GM19463 (cell line): ENCODE results near the gene LCK.

Experiments
- ATAC-seq: cut with Tn5 transposase; IDR thresholded peaks from one replicate; pipeline ENCODE4 v1.9.1; 2021; ENCODE audit warnings: mild to moderate bottlenecking, moderate library complexity; ENCODE audit not compliant: unreplicated experiment

The LCK gene

DNA sequence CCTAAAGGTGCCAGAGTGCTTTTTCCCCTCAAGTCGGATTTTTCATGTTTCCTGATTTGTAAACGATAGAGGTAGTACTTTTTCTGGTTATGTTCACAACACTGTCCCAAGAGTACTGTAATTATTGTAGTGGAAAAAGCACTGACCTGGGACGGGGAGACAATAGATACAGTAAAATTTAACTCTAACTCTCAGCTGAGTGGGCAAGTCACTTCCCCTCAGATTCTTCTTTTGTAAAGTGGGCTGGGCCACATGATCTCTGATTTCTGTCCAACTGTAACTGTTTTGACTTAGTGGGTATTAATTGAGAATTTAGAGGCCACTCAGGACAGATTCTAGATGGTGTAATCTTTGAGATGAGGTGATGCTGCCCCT, 65.8 kb downstream of the LCK start:
- ATAC-seq, result no peak

DNA sequence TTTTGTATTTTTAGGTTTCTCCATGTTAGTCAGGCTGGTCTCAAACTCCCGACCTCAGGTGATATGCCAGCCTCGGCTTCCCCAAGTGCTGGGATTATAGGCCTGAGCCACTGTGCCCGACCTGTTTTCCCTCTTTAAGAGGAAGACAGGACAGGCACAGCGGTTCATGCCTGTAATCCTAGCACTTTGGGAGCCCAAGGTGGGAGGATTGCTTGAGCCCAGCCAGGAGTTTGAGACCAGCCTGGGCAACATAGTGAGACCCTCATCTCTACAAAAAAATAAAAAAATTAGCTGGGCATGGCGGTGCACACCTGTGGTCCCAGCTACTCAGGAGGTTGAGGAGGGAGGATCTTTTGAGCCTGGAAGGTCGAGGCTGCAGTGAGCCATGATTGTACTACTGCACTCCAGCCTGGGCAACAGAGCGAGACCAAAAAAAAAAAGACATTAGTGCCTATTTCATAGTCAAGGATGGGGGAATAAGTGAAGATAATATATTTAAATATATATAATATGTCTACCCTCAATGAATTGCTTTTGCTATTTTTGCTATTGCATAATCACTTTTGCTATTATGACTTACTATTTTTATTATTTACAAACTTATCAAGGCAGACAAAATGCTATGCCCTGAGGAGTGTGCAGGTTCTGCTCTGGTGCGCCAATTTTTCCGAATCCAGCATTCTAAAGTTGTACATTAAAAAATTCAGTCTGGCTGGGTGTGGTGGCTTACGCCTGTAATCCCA, 67.2 kb downstream of the LCK start:
- ATAC-seq, result no peak

GRCh38 chr1:32321712-32322291, 70.7 kb downstream of the LCK start:
- no peak for ATAC-seq

DNA sequence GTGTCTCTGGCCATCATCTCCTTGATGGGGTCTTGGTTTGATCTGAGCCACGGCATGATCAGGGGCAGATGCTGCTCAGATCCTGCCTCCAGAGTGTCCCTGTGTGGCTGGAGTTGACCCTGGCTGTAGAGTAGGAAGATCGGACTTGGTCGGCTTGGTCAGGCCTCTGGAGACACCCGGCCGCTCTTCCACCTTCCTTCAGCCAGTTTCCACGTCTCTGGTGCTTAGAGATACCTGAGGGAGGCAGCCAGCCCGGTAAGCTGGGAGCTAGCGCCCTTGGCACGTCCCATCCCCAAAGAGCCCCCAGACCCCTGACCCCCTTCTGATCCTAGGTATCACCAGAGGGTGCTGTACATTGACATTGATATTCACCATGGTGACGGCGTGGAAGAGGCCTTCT, 76.1 kb downstream of the LCK start:
- ATAC-seq, result no peak

- no peak for ATAC-seq
These were observed 78.9 kb downstream of the LCK start for GRCh38 chr1:32329931-32330466.

DNA sequence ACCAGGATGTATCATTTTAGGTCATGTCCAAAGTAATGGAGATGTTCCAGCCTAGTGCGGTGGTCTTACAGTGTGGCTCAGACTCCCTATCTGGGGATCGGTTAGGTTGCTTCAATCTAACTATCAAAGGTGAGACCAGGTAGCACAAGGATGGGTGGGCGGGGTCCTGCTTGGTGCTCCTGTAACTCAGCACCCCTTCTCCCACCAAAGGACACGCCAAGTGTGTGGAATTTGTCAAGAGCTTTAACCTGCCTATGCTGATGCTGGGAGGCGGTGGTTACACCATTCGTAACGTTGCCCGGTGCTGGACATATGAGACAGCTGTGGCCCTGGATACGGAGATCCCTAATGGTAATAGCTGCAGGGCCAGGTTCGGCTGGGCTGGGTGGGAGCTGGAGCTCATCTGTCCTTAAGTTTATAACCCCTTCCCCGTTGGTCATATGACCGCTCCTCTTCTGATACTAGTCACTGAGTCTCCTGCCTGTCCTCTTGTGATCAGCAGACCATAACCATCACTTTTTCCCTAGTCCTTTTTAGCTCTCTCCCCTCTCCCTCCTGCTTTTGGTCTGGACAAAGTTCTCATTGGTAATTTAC, 79.6 kb downstream of the LCK start:
- no peak for ATAC-seq

GRCh38 chr1:32331549-32331948, 80.5 kb downstream of the LCK start:
- ATAC-seq, result no peak

DNA sequence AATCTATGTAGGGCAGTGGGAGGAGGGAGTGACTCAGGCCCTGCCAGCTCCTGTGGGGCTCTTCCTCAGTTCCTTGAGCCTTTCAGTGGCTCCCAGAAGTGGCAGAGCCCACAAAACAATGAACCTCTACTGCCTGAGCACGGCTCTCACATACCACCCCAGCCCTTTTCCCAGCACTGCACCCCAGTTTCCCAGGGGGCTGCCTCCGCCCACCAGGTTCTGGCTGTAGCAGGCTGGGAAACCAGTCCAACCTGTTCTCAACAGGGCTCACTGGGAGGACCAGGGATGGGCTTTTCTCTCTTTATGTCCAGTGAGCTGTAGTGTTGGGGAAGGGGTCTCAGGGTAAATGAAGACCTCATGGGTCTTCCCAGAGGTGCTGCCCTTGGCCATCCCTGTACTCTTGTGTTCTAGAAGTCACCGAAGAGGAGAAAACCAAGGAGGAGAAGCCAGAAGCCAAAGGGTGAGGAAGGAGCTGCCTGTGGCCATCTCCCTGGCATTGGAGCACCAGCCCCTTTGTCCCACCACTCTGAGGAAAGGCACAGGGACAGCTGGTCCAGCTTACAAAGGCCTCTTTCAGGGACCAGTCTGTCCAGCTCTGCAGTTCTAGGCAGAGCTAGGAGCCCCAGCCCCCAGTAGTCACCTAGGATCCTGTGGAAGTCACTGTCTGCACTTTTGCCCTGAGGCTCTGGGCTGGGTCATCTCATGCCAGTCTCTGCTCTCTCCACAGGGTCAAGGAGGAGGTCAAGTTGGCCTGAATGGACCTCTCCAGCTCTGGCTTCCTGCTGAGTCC, 81.4 kb downstream of the LCK start:
- ATAC-seq, result no peak

DNA sequence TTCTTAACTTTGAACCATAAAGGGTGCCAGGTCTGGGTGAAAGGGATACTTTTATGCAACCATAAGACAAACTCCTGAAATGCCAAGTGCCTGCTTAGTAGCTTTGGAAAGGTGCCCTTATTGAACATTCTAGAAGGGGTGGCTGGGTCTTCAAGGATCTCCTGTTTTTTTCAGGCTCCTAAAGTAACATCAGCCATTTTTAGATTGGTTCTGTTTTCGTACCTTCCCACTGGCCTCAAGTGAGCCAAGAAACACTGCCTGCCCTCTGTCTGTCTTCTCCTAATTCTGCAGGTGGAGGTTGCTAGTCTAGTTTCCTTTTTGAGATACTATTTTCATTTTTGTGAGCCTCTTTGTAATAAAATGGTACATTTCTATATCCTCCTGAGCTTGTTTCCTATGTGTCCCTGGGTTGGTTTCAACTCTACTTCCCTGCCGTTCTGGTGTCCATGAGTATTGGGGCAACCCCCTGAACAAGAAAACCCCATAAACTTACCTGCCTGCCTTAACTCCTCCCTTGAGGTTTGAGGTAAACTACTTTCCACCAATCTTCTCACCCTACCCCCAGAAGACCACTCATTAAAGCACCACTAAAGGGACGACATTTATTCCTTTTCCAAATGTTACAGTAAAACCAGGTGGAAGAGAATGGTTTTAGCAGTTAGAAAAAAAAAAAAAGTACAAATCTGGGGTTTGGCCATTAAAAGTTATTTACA, 82.3 kb downstream of the LCK start:
- ATAC-seq, result no peak

DNA sequence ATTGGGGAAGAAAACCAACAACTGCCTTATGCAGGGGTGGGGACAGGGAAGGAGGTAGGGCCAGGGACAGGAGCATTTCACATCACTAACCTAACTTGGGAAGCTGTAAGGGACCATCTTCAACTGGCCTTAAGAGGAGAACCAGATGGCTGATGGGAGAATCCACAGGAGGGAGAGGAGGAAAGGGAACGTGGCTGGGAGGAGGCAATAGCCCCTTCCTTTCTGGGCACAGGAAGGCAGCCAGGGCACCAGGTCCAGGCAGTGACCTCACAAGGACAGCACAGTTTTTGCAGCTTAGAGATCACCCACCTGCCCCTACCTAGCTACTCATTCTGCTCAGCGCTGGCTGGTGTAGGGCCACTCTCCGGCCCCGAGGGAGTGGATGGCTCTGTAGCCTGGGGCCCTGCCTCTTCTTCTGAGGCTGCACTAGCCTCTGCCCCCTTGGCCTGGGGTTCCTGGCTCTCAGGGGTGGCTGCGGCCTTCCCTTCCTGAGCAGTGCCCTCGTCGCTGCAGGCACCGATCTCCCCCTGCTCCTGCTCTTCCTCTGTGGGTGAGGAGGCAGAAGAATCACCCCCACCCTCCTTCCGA, 83.3 kb downstream of the LCK start:
- ATAC-seq, result no peak

- ATAC-seq, result no peak
These were observed 83.9 kb downstream of the LCK start for GRCh38 chr1:32334864-32335534.

DNA sequence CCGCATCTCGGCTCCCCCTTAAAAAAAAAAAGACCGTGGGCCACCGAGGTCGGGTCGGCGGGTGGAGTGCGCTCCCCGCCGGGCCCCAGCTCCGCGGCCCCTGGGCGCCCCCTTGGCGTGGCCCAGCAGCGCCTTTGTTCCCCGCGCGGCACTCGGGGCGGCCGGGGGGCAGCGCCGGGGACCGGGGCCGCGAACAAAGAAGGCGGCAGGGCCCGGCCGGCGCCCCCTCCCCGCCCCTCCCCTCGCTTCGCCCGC, 84.4 kb downstream of the LCK start:
- ATAC-seq, result no peak
